GM12878 (cell line): ENCODE measurements around the gene ASB6. TPM values are rescaled to one million over a fixed set of nuclear protein-coding genes. Genes with fewer than 3 reads are reported as not detected.

Experiments
- ATAC-seq: fragments of 200-7000 bp; cut with Tn5 transposase; 3 replicates; pipeline ENCODE4 v1.9.1; 2020; ENCODE audit warnings: mild to moderate bottlenecking, moderate library complexity
- BruUV-seq: library from RNA; stranded (reverse); fragments of 400-500 nt; replicated peaks from 2 replicates; lab custom pipeline; 2021; lab: Mats Ljungman, UMichigan
- CTCF ChIA-PET: fragments of 300-600 bp; sonication (Branson Sonifier 250); formaldehyde crosslinking; extraction: SDS; loops from one replicate; lab custom pipeline; 2021; ENCODE audit warnings: inconsistent platforms; lab: Yijun Ruan, JAX
- POLR2A ChIA-PET: fragments of 350-600 bp; formaldehyde crosslinking; extraction: SDS; loops from one replicate; lab custom pipeline; 2021; ENCODE audit warnings: inconsistent platforms; lab: Charles Lee
- RAD21 ChIA-PET: fragments of 300-600 bp; sonication (Branson Sonifier 250); formaldehyde crosslinking; loops from one replicate; lab custom pipeline; 2023; ENCODE audit warnings: antibody characterized with exemption; ENCODE audit not compliant: unreplicated experiment; lab: Charles Lee
- SMC1A ChIA-PET: fragments of 300-600 bp; sonication (Branson Sonifier 250); formaldehyde crosslinking; loops from one replicate; lab custom pipeline; 2023; ENCODE audit not compliant: unreplicated experiment, uncharacterized antibody; lab: Charles Lee
- DNase-seq: peaks from one replicate; pipeline ENCODE4 v3.0.0-alpha.2; 2011; ENCODE audit warnings: low read depth, low spot score
- FAIRE-seq: peaks from 3 replicates; lab custom pipeline; 2011; peaks lifted over from hg19 to GRCh38; lab: Jason Lieb, UNC
- H2AFZ ChIP-seq: 2 replicates; pipeline ENCODE4 v1.6.0; 2011; ENCODE audit warnings: low read depth, low read length, control low read depth; ENCODE audit not compliant: control insufficient read depth
- H3K27ac ChIP-seq: 2 replicates; pipeline ENCODE4 v1.5.1; 2011; ENCODE audit warnings: control low read depth; ENCODE audit not compliant: control insufficient read depth, insufficient read depth
- H3K27me3 ChIP-seq, 2 experiments: replicated peaks in 1 of 2; 2 replicates each; pipeline versions ENCODE4 v1.6.0 to v1.6.1; 2011; ENCODE audit warnings: low read length in 1 of 2; ENCODE audit not compliant: control insufficient read depth in 2 of 2, insufficient read depth in 2 of 2
- H3K36me3 ChIP-seq, 2 experiments: 2 replicates each; pipeline ENCODE4 v1.5.1; 2011; ENCODE audit warnings: low read length in 1 of 2; ENCODE audit not compliant: control insufficient read depth in 2 of 2, insufficient read depth in 2 of 2
- H3K4me1 ChIP-seq: 2 replicates; pipeline ENCODE4 v1.6.1; 2011; ENCODE audit warnings: mild to moderate bottlenecking, low read length, moderate library complexity, mixed read lengths; ENCODE audit not compliant: control insufficient read depth, insufficient read depth
- H3K4me2 ChIP-seq: 2 replicates; pipeline ENCODE4 v1.6.0; 2011; ENCODE audit warnings: control low read depth; ENCODE audit not compliant: control insufficient read depth, insufficient read depth
- H3K4me3 ChIP-seq: fragments of 200-600 bp; sonication (generic); 2 replicates; pipeline ENCODE4 v1.5.1; 2016
- H3K79me2 ChIP-seq: 2 replicates; pipeline ENCODE4 v1.6.0; 2011; ENCODE audit warnings: low read length; ENCODE audit not compliant: control insufficient read depth, insufficient read depth
- H3K9ac ChIP-seq: 2 replicates; pipeline ENCODE4 v1.8.0; 2011; ENCODE audit warnings: low read length, control low read depth, mixed read lengths; ENCODE audit not compliant: control insufficient read depth, insufficient read depth
- H3K9me3 ChIP-seq: replicated peaks from 3 replicates; pipeline ENCODE4 v1.5.1; 2011; ENCODE audit warnings: mild to moderate bottlenecking, low read length; ENCODE audit not compliant: control insufficient read depth, insufficient read depth
- H4K20me1 ChIP-seq: 2 replicates; pipeline ENCODE4 v1.6.0; 2011; ENCODE audit not compliant: control insufficient read depth, insufficient read depth
- BRCA1 ChIP-seq: IDR thresholded peaks from 2 replicates; pipeline ENCODE4 v1.6.1; 2011; ENCODE audit warnings: low read depth, low read length, improper control_type of control experiment
- CBX5 ChIP-seq: sonication (generic); IDR thresholded peaks from 2 replicates; pipeline ENCODE4 v1.6.1; 2016; ENCODE audit warnings: low read depth, moderate library complexity, mild to moderate bottlenecking, inconsistent platforms
- CREM ChIP-seq: IDR thresholded peaks from 2 replicates; pipeline ENCODE4 v1.6.1; 2014; ENCODE audit warnings: antibody characterized with exemption, low read depth
- NR2F1 ChIP-seq: fragments of 450-650 bp; conservative IDR thresholded peaks from 2 replicates; pipeline ENCODE4 v1.6.1; 2017; ENCODE audit warnings: mild to moderate bottlenecking
- POLR2AphosphoS5 ChIP-seq: IDR thresholded peaks from 2 replicates; pipeline ENCODE4 v1.6.1; 2011; ENCODE audit warnings: mild to moderate bottlenecking, low read length, inconsistent platforms
- RB1 ChIP-seq: fragments of 450-650 bp; formaldehyde crosslinking; IDR thresholded peaks from 2 replicates; pipeline ENCODE4 v1.6.1; 2017; ENCODE audit warnings: mild to moderate bottlenecking, borderline replicate concordance
- SMAD5 ChIP-seq: IDR thresholded peaks from 2 replicates; pipeline ENCODE4 v1.6.1; 2016; ENCODE audit warnings: antibody characterized with exemption, low read depth
- SP1 ChIP-seq: IDR thresholded peaks from one replicate; pipeline ENCODE4 v1.6.1; 2011; ENCODE audit warnings: low read depth, low read length
- WGBS: methylation state at CpG from one replicate; pipeline ENCODE4 v1.1.6; 2016; ENCODE audit warnings: low lambda C conversion rate; ENCODE audit not compliant: insufficient replicate concordance, insufficient coverage; ENCODE audit errors: missing lambda C conversion rate; 5-methylcytosine and 5-hydroxymethylcytosine counted together
- in situ Hi-C: fragments of 300-500 bp; cut with MboI; formaldehyde crosslinking; loops from 9 replicates; pipeline ENCODE4 v1.14.3; 2018; ENCODE audit warnings: mixed read lengths
- intact Hi-C: fragments of 100-400 bp; cut with micrococcal nuclease; formaldehyde crosslinking; loops from one replicate; pipeline ENCODE4 v1.14.2; 2022; ENCODE audit not compliant: unreplicated experiment
- polyA plus RNA-seq, 11 experiments: library from polyadenylated mRNA; depleted of rRNA in 4 of 11; unstranded in 6 of 11; stranded (reverse) in 5 of 11; fragments of >200 nt; fragmentation: Nextera tagmentation in 4 of 11; fragmentation: Illumina TruSeq in 1 of 11; extraction: Ambion mirVana in 4 of 11; extraction: Trizol in 1 of 11; gene quantifications; 1 replicate in 1 of 11; 2 replicates in 10 of 11; pipeline versions ENCODE4 v1.2.1 to v1.2.3, GENCODE V29; 2011 to 2016; ENCODE audit warnings: inconsistent platforms in 2 of 11, missing spikeins in 2 of 11, low read depth in 1 of 11
- total RNA-seq, 4 experiments: library from RNA; depleted of rRNA in 3 of 4; stranded (reverse); fragments of >200 nt in 3 of 4; fragmentation: Illumina TruSeq in 1 of 4; extraction: Trizol in 1 of 4; gene quantifications; 2 replicates each; pipeline versions ENCODE4 v1.2.1 to v1.2.3, GENCODE V29; 2013 to 2021
- TF ChIP-seq, protein P1 (sequence below): fragments of 150-350 bp; IDR thresholded peaks from 2 replicates; pipeline ENCODE4 v1.6.1; 2016; ENCODE audit warnings: low read depth, low read length
- TF ChIP-seq, protein P2 (sequence below): fragments of 450-650 bp; IDR thresholded peaks from 2 replicates; pipeline ENCODE4 v1.6.1; 2016; ENCODE audit warnings: mild to moderate bottlenecking
- TF ChIP-seq, protein P3 (sequence below): fragments of 450-650 bp; formaldehyde crosslinking; IDR thresholded peaks from 2 replicates; pipeline ENCODE4 v1.4.0; 2020; ENCODE audit warnings: mild to moderate bottlenecking, moderate library complexity

The ASB6 gene
- total and polyA plus RNA-seq, 10 of the 15 experiments (the other 5 are each of a cell fraction or from before 2014, with no cell fraction given), result 0.80 to 18.2 (median 9.9) TPM

DNA sequence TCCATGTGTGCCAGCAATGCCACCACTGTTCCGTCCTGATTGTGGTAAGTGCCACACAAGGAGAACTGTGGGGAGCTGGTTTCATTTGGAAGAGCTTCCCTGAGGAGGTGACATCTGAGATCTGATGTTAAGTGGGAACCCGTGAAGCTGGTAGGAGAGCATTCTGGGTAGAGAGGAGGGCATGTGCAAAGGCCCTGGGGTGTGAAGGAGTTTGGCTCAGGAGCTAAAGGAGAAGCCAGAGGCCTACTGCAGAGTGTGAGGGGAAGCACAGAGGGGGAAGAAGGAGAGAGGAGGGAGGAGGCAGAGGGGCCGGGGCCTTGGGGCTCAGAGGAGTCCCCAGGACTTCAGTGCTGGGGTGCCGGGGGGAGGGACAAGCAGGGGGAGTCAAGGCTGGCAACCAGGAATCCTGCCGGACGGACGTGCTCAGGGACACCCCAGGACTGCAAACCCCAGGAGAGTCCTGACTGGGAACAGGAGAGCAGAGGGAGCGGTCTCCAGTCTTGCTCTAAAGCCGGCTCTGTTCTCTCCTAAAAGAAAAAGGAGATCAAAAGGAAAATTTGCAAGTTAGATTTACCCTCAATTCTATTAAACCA lies 40.8 kb downstream of the ASB6 start:
- no peak overlapping the region for H3K27ac ChIP-seq
- SMC1A ChIA-PET, result interaction anchor here (1.3 kb wide), 1 partner anchor 462 kb away, joined by 4 read pairs; no protein-coding TSS in a partner anchor
- intact Hi-C loops (loop anchor here (10.0 kb wide), 1 partner anchor 116 kb away; no protein-coding TSS in a partner anchor), in situ Hi-C loops (no loop called here)
- FAIRE-seq (no peak), ATAC-seq (no peak), DNase-seq (no peak)
- H3K27me3 ChIP-seq, result no peaks in the 10 kb centered on the region
- no peaks in the 10 kb centered on the region for H3K36me3 ChIP-seq
- RAD21 ChIA-PET, result interaction anchor here (0.6 to 1.4 kb wide), 2 partner anchors 31 to 459 kb away, joined by 4 read pairs; no protein-coding TSS in a partner anchor
- no peaks in the 10 kb centered on the region for H3K9me3 ChIP-seq
- no TSS peak for BruUV-seq
- no peak overlapping the region for H3K9ac ChIP-seq
- TF ChIP-seq SMAD5 (no peak), SP1 (no peak), NR2F1 (no peak), CBX5 (no peak), BRCA1 (no peak), POLR2AphosphoS5 (no peak), CREM (no peak), RB1 (no peak)
- TF ChIP-seq, protein P1, sequence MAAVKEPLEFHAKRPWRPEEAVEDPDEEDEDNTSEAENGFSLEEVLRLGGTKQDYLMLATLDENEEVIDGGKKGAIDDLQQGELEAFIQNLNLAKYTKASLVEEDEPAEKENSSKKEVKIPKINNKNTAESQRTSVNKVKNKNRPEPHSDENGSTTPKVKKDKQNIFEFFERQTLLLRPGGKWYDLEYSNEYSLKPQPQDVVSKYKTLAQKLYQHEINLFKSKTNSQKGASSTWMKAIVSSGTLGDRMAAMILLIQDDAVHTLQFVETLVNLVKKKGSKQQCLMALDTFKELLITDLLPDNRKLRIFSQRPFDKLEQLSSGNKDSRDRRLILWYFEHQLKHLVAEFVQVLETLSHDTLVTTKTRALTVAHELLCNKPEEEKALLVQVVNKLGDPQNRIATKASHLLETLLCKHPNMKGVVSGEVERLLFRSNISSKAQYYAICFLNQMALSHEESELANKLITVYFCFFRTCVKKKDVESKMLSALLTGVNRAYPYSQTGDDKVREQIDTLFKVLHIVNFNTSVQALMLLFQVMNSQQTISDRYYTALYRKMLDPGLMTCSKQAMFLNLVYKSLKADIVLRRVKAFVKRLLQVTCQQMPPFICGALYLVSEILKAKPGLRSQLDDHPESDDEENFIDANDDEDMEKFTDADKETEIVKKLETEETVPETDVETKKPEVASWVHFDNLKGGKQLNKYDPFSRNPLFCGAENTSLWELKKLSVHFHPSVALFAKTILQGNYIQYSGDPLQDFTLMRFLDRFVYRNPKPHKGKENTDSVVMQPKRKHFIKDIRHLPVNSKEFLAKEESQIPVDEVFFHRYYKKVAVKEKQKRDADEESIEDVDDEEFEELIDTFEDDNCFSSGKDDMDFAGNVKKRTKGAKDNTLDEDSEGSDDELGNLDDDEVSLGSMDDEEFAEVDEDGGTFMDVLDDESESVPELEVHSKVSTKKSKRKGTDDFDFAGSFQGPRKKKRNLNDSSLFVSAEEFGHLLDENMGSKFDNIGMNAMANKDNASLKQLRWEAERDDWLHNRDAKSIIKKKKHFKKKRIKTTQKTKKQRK, result no peak
- TF ChIP-seq, protein P2, sequence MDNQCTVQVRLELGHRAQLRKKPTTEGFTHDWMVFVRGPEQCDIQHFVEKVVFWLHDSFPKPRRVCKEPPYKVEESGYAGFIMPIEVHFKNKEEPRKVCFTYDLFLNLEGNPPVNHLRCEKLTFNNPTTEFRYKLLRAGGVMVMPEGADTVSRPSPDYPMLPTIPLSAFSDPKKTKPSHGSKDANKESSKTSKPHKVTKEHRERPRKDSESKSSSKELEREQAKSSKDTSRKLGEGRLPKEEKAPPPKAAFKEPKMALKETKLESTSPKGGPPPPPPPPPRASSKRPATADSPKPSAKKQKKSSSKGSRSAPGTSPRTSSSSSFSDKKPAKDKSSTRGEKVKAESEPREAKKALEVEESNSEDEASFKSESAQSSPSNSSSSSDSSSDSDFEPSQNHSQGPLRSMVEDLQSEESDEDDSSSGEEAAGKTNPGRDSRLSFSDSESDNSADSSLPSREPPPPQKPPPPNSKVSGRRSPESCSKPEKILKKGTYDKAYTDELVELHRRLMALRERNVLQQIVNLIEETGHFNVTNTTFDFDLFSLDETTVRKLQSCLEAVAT, result no peak
- TF ChIP-seq, protein P3, sequence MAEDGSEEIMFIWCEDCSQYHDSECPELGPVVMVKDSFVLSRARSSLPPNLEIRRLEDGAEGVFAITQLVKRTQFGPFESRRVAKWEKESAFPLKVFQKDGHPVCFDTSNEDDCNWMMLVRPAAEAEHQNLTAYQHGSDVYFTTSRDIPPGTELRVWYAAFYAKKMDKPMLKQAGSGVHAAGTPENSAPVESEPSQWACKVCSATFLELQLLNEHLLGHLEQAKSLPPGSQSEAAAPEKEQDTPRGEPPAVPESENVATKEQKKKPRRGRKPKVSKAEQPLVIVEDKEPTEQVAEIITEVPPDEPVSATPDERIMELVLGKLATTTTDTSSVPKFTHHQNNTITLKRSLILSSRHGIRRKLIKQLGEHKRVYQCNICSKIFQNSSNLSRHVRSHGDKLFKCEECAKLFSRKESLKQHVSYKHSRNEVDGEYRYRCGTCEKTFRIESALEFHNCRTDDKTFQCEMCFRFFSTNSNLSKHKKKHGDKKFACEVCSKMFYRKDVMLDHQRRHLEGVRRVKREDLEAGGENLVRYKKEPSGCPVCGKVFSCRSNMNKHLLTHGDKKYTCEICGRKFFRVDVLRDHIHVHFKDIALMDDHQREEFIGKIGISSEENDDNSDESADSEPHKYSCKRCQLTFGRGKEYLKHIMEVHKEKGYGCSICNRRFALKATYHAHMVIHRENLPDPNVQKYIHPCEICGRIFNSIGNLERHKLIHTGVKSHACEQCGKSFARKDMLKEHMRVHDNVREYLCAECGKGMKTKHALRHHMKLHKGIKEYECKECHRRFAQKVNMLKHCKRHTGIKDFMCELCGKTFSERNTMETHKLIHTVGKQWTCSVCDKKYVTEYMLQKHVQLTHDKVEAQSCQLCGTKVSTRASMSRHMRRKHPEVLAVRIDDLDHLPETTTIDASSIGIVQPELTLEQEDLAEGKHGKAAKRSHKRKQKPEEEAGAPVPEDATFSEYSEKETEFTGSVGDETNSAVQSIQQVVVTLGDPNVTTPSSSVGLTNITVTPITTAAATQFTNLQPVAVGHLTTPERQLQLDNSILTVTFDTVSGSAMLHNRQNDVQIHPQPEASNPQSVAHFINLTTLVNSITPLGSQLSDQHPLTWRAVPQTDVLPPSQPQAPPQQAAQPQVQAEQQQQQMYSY (CRISPR knock-in tag), result no peak
- no peak overlapping the region for H3K4me3 ChIP-seq
- H2AFZ ChIP-seq, result no peak overlapping the region
- H3K4me1 ChIP-seq, result peaks cover 17% of the 10 kb centered on the region
- CTCF ChIA-PET, result interaction anchor here (0.6 to 1.3 kb wide), 5 partner anchors 23 to 463 kb away, joined by 3 to 4 read pairs (median 3); partner anchors contain the start of gene NTMT1
- POLR2A ChIA-PET, result interaction anchor here (1.1 kb wide), 1 partner anchor 26 kb away, joined by 3 read pairs; no protein-coding TSS in a partner anchor
- no peaks in the 10 kb centered on the region for H3K79me2 ChIP-seq
- H4K20me1 ChIP-seq, result no peaks in the 10 kb centered on the region
- WGBS, result 67% methylated on average over 9 of the region's 9 CpGs
- H3K4me2 ChIP-seq, result no peak overlapping the region
